Subcutaneous adipose tissue (tissue), 4 donors: ENCODE measurements around the gene AVL9. TPM values are rescaled to one million over a fixed set of nuclear protein-coding genes. Genes with fewer than 3 reads are reported as not detected.

ENCODE experiments used
- total RNA-seq, 4 donors: library from RNA; depleted of rRNA; stranded (reverse); fragments of >200 nt; gene quantifications; one replicate each; pipeline ENCODE4 v1.1.0, GENCODE V29; 2016
- TF ChIP-seq, protein P1 (sequence below): fragments of 450-650 bp; IDR thresholded peaks from one replicate; pipeline ENCODE4 v1.5.1; 2016; ENCODE audit warnings: low read depth, mild to moderate bottlenecking, control low read depth, antibody characterized with exemption, moderate library complexity

AVL9 gene
- total RNA-seq, 4 donors from 2014 or later = 27.5 to 35.8 (median 30.9) TPM

DNA sequence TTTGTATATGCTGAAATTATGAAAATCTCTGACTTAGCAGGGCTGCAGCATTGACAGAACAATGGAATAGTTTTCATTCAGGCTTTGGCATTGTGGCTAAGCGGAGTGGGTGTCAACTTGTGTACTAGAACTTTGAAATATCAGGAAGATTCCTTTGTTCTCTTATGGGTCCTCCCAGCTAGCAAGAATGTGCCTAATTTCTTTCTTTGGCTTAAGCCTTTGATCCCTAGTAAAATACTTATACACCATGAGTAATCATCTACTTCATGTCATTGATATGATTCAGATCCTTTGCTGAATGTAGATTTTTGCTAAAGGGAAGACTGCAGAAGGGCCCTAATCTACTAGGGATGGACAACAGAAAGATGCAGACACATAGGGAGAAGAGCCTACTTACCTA is 6.2 kb downstream of the AVL9 start:
- TF ChIP-seq, protein P1, sequence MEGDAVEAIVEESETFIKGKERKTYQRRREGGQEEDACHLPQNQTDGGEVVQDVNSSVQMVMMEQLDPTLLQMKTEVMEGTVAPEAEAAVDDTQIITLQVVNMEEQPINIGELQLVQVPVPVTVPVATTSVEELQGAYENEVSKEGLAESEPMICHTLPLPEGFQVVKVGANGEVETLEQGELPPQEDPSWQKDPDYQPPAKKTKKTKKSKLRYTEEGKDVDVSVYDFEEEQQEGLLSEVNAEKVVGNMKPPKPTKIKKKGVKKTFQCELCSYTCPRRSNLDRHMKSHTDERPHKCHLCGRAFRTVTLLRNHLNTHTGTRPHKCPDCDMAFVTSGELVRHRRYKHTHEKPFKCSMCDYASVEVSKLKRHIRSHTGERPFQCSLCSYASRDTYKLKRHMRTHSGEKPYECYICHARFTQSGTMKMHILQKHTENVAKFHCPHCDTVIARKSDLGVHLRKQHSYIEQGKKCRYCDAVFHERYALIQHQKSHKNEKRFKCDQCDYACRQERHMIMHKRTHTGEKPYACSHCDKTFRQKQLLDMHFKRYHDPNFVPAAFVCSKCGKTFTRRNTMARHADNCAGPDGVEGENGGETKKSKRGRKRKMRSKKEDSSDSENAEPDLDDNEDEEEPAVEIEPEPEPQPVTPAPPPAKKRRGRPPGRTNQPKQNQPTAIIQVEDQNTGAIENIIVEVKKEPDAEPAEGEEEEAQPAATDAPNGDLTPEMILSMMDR = no peak

DNA sequence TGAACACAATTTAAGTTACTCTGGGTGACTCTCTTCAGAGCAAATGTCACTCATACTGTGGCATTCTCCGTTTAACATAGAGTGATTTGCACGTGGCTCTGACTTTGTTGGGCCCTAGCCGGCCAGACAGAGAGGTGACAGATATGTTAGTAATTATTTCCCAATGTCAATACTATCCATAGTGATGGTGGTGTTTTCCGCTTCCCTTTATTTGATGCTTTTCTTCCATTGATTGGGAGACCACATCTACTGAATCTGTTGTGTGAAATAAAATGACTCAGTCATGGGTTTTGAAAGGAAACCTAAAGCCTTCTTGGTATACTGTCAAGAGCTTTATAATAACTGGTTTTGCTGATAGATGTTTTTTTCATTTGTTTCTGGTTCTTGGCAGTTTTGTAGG is 7.4 kb downstream of the AVL9 start:
- TF ChIP-seq, protein P1 = no peak

DNA sequence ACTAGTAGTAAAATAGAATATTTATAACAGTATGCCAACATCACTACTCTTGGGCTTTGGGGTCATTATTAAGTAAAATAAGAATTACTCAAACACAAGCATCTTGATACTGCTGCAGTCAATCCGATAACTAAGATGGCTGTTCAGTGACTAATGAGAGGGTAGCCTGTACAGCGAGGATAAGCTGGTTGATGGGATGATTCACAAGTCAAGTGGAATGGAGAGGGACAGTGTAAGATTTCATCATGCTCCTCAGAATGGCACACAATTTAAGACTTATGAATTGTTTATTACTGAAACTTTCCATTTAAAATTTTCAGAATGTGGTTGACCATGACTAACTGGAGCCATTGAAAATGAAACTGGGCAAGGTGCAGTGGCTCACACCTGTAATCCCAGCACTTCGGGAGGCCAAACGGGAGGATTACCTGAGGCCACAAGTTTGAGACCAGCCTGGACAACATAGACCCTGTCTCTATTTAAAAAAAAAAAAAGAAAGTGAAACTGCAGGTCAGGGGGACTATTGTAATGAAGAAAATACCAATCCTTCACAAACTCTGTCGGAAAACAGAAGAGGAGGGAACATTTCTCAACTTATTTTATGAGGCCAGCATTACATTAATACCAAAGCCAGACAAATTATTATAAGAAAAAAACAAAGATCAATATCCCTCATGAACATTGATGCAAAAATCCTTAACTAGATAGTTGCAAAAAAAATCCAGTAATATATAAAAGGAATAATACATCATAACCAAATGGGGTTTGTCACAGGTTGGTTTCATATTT is 11.2 kb downstream of the AVL9 start:
- TF ChIP-seq, protein P1 = no peak

DNA sequence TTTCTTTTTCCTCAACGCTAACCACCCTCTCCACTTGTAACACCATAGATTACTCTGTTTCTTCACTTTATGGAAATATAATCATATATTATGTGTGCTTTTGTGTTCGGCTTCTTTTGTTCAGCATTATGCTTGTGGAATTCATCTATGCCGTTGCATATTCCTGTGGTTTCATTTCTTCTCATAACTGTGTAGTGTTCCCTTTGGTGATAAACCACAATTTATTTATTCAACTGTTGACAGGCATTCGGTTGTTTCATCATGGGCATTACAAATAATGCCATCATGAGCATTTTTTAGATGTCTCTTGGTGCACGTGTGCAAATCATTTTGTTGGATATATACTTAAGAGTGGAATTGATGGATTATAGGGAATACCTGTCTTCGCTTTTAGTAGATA is 12.1 kb downstream of the AVL9 start:
- TF ChIP-seq, protein P1 = no peak

DNA sequence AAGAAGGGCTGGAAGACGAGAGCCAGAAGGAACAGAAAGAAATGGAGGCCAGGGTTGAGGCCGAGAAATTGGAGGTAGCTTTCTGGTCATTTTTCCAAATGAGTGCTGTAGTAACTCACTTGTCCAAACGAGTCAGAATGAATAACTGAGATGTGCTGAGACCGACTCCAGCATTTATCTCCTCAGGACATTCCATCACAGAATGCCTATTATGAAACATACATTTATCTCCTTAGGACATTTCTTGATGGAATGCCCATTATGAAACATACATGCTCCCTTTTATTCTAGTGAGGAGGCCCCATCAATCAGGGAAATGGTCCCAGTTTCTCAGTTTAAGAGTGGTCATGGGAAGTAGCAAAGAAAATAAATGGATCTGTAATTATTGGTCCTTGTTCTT is 16.5 kb downstream of the AVL9 start:
- TF ChIP-seq, protein P1 = no peak

DNA sequence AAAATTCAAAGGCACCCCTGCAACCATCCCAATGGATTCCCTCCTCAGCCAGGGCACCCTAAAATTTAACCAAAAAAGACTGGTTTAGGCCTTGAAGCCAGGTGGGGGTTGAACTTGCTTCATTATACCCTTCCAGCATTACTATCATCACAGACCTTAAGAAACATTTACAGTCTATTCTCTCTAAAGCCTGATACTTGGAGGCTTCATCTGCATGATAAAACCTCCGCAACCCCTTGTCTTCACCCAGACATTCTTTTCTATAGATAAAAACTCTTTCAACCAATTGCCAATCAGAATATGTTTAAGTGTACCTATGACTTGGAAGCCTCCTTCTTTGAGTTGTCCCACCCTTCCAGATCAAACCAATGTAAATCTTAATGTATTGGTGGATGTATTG is 17.9 kb downstream of the AVL9 start:
- TF ChIP-seq, protein P1 = no peak

DNA sequence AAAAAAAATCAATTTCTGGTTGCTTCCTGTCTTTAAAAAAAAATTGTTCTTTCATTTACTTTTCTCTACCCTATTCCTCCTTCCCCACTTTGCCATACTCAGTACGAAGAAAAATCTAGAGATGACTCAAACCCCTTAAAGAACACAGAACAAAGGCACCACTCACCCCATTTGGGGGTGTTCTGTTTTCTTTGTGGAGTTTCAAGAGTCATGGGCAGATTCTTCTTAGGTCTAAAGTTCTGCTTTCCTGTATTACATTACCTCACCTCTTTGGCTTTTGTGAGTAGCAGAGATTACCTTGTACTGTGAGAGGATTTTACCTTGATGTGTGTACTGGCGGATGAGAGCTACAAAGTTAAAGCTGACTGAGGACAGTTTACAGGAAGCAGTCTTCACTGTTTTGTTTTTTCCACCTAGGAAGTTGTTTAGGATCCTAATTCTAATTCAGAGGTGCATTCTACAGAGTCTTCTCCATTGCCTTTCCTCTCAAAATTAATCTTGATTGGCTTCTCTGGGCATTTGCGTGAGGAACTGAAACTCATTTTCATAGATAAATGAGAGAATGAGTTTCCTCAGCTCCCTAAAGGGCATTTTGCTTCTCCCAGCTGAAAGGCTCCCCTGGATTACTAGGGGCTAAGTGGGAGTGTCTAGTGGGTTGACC is 20.7 kb downstream of the AVL9 start:
- TF ChIP-seq, protein P1 = no peak
